HG03108 (cell line): ENCODE measurements around the gene ZKSCAN3.
"Not testable (repeated sequence)": the region's sequence is repeated elsewhere in the genome, so short reads cannot be mapped to it uniquely, and the experiment has no call there.

Experiments
- ATAC-seq: cut with Tn5 transposase; IDR thresholded peaks from one replicate; pipeline ENCODE4 v1.9.1; 2021; ENCODE audit warnings: moderate library complexity; ENCODE audit not compliant: unreplicated experiment

Gene ZKSCAN3

DNA sequence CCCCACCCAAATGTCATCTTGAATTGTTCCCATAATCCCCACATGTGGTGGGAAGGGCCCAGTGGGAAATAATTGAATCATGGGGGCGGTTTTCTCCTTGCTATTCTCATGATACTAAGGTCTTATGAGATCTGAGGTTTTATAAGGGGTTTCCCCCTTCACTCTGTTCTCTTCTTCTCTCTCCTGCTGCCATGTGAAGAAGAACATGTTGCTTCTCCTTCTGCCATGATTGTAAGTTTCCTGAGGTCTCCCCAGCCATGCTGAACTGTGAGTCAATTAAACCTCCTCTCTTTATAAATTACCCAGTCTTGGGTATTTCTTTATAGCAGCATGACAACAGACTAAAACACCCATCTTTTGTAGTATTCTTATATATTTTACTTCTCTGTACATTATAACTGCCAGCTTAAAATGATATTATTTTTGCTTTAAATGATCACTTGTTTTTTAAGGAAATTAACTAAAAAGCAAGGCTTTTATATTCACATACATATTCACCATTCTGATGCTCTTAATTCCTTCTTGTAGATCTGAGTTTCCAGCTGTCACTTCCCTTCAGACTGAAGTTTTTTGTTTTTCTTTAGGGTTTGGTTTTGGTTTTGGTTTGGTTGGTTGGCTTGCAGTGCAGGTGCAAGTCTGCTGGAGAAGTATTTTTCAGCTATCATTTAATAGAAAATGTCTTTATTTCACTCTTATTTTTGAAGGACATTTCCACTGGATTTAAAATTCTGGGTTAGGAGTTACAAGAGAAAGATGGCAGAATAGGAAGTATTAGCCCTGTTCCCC, 9.2 kb upstream of the ZKSCAN3 start:
- no peak for ATAC-seq

DNA sequence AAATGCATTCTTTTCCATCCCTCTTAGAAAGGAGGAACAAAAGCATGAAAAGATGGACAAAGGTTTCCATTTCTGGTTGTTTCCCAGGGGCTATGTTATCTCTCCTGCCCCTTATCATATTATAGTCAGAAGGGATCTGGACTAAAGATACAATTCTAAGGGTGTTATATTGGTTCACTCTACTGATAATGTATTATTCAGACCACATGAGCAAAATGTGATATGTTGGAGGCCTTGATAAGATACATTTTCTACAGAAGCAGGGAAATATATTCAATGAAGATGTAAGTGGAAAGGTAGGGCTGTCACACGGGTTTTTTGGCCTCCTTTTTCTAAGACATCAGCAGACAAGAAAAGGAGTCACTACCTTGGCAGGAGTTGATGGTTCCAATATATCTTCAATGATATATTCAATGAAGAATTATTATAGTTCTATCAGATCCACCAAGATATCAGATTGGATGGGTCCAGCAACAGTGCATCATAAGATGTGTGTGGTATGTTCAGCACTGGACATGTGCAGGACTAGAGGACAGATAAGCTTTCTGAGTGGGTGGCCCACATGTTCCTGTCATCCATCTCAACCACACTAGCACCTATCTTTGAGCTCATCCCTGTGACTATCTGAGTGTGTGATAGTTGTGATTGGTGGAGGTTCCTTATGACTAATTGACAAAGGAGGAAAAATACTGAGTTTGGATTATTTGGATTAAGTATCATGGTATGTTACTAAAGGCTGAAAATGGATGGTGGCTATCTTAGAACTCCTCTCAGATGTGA, 5.7 kb upstream of the ZKSCAN3 start:
- ATAC-seq, result no peak

DNA sequence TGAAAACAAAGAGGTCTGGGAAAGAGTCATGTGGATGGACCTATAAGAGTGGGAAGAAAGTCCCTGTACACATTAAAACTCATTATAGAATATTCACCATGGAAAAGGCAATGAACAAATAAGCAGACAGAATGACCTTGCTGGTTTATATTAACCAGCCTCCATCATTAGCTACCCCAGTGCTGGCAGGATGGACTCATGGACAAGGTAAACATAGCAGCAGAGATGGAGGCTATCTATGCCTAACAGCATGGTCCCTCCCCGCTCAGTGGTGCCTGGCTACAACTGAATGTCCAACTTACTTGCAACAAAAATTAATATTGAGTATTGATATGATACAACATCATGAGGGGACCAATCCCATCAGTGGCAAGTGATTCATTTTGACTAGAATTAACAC, 4.5 kb upstream of the ZKSCAN3 start:
- no peak for ATAC-seq

DNA sequence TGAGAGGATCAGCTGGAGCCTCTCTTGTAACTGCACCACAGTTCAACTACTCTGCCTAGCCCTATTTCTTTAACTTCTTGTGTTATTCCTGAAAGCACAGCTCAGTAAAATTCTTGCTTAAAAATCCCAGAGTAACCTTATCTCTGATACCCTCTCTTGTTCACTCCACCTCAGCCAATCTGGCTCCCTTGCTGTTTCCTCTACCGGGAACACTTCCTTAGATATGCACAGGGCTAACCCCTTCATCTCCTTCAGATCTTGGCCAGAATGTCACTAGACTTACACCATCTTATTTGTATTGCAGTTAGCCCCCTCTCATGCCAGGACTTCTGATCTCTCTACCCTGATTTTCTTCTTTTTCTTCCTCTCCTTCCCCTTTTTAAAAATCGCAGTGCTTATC, 2.6 kb upstream of the ZKSCAN3 start:
- no peak for ATAC-seq

DNA sequence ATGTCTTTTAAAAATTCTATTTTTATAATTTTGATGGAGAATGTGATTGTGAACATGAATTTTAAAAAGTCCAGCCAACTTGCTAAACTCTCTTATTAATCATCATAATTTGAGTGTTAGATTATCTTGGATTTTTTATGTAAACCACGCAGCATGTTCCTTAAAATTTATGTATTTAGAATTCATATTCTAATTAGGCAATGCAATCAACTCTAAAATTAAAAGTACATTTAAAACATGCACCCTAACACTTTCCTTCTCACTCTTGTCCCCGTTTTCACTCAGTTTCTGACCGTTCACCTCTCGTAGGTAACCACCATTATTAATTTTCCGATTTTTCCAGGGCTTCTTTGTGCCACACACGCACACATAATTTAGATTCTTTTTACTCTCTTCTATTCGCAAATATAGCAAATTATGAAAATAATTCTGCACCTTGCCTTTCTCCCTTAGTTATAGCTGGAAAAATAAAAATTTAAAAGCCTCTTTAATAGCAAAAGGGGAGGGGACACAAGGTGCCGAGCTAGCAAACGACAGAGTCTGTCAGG, 329 bp upstream of the ZKSCAN3 start:
- ATAC-seq, result no peak

DNA sequence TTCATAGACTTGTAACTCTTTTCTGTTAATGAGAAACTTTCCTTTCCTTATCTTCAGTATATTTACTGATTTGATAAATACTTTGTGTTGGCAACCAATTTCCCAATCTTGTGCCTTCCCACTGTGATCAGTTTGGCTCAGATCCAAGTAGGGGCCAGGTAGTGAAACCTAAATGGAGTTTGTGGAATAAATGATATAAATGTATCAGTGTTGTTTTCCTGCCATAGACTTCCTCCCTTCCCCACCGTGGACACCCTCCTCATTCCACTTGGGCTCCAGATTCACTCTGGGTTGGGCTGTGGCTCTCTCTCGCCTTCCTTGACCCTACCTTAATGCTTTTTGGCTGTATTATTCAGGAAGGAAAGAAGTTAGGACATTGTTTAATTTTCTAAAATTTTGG, 1.3 kb downstream of the ZKSCAN3 start:
- no peak for ATAC-seq

DNA sequence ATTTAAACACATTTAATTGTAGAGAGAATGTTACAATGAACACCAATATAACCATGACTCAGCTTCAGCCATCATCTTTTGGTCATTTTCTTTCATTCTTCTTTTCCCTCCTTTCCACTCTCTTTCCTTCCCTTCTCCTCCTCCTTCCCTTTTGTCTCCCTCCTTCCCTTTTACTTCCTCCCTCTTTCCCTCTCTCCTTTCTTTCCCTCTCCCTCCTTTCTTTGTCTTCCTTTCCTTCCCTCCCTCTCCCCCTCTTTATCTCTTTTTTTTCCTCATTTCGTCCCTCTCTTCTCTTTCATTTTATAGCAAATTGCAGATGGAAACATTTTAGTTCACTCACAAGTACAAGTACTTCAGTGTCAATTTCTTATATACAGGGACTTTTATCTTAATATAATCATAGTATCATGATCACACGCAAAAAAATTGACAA, 1.8 kb downstream of the ZKSCAN3 start:
- no peak for ATAC-seq

DNA sequence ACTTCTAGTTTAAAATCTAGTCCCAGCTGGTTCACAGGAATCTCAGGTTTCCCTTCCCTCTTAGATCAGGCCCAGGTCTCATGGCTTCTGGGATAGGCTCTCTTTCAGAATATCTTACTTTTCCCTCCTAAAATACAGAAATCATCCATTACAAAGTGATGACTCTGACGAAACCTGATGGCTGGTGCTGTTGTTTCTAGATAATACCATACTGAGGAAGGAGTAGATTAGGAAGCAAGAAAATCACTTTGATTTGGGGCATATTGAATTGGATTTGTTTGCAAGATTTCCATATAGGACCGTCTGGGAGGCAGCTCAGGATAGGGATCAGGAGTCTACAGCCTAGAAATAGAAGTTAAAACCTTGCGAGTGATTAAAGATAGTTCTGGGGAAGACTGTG, 3.6 kb downstream of the ZKSCAN3 start:
- no peak for ATAC-seq

DNA sequence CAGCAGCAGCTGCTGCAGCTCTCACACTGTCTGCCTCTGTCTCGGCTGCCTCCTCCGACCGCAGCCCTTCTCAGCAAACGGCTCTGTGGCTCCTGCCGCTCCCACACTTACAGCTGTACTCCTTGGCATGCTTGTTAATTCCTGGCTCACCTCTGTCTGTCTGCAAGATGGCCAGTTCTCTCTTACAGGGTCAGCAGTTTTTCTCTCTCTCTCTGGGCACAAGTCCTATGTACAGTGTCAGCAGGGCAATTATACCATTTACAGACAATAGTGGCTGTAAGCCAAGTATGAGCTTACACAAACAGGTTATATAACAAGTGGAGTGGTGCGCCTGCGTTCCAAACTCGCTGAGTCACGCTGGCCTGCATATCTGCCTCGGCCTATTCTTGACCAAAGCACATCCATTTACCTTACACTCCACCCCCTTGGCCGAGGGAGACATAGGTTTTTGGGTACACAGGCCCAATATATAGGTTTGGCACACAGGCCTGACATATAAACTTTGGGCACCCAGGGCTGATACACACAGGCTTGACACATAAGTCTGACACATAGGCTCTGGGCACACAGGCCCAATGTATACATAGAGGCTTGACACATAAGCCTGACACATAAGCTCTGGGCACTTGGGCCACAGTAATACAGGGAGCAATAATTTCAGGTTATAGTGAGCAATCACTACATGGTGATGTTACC, 4.4 kb downstream of the ZKSCAN3 start:
- no peak for ATAC-seq

DNA sequence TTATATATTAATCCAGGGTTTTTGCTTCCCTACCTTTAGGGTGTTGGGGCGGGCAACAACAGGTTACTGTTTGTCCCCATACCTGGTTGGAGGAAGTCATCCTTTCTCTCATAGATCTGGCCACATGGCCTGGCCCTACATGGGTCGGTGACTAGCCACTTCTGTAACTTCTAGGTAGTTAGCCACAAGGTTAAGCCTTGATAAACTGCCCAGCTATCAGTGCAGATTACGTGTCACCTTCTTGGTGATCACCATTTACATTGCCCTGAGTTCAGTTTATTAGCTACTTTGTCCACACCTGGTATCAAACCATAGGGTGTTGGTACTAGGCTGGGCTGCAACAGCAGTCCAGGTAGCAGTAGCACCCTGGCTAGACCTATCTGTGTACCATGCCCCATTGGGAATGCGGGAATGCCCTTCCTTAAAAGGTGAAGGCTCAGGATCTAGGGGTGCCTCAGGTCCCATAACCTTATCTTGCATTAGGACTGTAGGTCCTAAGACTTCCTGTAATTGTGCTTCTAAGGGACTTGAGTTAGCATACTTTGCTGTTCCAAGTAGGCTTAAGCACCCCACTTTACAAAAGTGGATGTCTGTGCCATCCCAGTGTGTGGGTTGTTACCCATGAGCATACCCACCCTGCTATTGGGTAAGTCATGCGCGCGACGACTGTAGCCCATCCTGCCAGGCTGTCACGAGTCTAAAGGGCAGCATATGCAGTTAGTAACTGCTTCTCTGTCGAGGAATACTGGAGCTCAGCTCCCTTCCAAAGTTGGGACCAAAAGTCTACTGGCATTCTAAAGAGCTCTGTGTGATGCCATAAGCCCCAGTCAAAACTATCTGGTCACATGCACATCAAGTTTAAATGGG, 5.2 kb downstream of the ZKSCAN3 start:
- ATAC-seq, result no peak

DNA sequence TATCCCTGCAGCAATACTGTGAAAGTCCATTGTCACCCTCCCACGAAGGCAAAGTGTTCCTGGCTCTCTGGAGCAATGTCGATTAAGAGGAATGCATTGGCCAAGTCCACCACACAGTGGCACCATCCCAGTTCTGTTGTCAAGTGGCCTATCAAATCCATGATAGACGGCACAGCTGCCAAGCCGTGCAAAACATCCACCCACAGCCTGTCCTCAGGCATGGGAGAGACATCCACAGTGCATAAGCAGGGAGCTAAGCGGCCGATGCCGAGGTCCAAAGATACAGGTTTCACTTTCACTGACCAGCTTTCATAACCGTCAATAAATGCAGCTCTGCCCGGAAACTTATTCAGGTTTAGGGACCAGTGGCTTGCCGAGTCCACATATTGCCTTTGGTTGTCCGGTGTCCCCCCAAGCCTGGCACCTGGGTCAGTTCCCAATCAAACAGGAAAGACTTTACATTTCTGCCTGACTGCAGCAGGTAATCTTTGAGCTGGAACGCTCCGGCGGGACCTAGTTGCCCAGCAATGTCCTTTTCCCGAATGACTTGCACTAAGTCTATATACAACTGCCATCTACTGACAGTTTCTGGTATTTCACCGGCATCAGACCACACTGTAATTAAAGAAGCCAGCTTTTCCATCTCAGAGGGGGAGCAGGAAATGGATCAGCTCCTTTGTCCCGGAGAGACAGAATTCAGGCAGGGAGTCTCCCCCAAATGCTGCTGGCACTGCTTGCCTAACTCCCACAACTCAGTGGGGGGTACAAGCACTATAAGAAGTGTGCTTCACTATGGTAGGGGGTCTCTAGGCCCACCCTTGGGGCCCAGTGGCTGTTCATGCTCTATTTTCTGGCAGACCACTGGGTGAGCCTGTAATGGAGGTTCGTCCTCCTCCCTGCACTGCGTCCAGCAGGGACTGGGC, 6.3 kb downstream of the ZKSCAN3 start:
- peak; percentile 55 for ATAC-seq

DNA sequence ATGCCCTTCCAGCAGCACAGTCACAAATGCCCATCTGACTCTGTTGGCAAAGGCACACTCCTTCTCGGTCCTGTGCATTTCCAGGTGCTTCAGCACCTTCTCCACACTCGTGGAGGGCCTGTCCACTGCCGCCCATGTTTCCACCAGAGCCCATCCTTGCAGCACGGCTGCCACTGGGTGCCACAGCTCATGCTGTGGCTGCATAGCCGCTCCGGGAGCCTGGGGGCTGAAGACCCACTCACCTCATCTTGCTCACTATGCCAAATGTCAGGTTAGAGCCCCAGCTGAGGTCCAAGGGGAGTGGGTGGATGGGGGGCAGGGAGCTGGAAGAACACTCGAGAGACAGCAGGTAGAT, 6.9 kb downstream of the ZKSCAN3 start:
- no peak for ATAC-seq

DNA sequence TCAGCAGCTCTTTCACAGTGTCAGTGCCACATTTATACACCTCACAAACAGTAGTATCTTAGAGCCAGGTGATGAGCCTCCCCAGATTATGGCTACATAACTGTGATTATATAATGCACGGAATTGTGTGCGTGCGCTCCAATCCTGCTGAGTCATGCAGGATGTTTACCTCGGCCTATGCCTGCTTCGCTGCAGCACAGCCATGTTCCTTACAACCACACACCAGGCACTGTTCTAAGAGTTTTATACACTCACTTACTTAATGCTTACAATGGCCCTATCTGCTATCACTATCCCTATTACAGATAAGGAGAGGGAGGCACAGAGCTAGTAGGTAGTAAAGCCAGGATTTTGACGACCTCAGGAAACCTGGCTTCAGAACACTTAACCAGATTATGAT, 7.3 kb downstream of the ZKSCAN3 start:
- ATAC-seq, result no peak

DNA sequence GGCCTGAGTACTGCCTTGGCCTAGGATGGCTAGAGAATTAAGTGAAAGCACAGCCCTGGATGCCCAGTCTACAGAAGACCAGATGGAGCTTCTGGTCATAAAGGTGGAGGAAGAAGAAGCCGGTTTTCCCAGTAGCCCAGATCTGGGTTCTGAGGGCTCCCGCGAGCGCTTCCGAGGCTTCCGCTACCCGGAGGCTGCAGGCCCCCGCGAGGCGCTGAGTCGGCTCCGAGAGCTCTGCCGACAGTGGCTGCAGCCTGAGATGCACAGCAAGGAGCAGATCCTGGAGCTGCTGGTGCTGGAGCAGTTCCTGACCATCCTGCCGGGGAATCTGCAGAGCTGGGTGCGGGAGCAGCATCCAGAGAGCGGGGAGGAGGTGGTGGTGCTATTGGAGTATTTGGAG, 9.8 kb downstream of the ZKSCAN3 start:
- not testable (repeated sequence) for ATAC-seq

DNA sequence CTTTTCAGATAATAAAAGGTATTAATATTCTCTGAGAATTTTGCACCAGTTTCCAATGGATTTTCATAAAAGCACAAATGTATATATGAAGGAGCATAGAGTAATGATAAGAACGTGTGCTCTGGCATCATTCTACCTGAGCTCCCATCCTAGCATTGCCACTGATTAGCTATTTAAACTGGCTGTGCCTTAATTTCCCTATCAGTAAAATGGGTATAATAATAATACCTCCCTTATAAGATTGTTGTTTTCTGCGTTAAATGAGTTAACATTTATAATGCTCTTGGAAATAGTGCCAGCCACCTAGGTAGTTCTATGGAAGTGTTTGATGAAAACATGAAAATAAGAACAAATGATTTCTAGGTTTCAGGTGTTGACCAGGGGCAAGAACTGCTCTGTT, 11.2 kb downstream of the ZKSCAN3 start:
- no peak for ATAC-seq

DNA sequence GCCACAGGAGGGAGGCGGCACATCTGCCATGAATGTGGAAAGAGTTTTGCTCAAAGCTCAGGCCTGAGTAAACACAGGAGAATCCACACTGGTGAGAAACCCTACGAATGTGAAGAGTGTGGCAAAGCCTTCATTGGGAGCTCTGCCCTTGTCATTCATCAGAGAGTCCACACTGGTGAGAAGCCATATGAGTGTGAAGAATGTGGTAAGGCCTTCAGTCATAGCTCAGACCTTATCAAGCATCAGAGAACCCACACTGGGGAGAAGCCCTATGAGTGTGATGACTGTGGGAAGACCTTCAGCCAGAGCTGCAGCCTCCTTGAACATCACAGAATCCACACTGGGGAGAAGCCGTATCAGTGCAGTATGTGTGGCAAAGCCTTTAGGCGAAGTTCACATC, 15.8 kb downstream of the ZKSCAN3 start:
- ATAC-seq, result not testable (repeated sequence)

DNA sequence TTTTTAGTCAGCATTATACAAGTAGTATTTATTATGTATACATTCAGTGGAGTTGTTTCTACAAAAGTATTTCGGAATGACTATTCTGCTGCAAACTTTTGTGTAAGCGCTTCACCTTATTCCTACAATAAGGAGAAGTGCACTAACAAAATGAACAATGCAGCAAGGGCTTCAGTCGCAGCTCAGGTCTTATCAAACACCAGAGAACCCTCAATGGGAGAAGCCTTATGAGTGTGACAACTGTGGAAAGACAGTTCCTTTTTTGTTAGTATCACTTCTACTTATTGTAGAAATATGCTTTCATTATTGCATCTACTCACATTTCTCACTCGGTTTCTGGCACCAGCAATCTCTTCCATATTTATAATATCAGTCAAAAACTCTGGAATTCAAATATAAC, 18.8 kb downstream of the ZKSCAN3 start:
- peak; percentile 58 for ATAC-seq

DNA sequence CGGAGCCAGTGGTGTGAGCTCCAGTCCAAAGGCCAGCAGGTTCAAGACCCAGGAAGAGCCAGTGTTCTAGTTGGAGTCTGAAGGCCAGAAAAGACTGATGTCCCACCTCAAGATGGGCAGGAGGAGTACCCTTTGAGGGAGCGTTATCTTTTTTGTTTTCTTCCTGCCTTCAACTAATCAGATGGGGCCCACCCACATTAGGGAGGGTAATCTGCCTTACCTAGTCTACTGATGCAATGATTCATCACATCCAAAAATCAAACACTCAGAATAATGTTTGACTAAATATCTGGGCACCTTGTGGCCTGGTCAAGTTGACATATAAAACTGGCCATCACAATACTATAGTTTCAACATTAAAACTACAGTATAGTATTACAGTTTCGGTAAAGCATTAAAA, 19.7 kb downstream of the ZKSCAN3 start:
- ATAC-seq, result no peak

DNA sequence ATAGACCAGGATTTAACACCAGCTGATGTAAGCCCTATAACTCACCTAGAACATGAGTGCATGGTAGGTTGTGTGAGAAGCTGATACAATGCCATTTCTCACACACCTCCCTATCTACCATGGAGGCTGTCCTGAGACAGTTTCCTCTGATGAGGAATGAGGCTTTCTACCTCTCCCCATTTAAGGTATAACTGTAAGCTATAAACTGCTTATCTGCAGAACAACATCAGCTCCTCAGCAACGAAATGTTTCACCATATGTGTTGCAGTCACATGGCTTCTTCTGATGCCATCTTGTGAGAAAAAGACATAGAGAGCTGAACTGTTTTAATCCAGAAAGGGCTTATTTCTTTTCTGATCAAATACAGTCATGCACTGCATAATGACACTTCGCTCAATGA, 20.7 kb downstream of the ZKSCAN3 start:
- ATAC-seq, result no peak

DNA sequence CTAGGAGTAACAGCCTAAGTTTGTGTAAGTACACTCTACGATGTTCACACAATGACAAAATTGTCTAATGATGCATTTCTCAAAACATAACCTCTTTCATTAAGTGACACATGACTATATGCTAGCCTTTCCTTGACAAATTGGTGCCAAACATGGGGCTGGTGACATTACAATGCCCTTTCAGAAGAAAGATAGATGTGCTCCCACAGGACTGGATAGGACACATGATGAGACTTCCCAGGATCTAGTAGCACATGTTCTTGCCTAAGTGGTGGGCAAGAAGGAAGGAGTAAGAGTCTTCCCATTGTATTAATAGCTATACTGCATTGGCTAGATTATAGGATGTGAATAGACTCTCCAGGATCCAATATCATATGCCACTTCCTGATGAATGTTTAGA, 21.5 kb downstream of the ZKSCAN3 start:
- no peak for ATAC-seq
